Measurements from ENCODE around the gene CDH13. TPM values are rescaled to one million over a fixed set of nuclear protein-coding genes. Genes with fewer than 3 reads are reported as not detected.

The CDH13 gene
- polyA plus RNA-seq, 2 of the 4 experiments (the other 2 are of a cell fraction) = not detected

GRCh38 chr16:83768986-83769385, 1142.2 kb downstream of the CDH13 start:
- DNase-seq (ENCODE audit: low read depth in 1 of 2, low spot score in 1 of 2) (no peak), ATAC-seq (no peak), FAIRE-seq (no peak)
- Histone ChIP-seq H3K4me1 (no peaks in the 10 kb centered on the region), H3K9me3 (no peaks in the 10 kb centered on the region), H3K27ac (no peak overlapping the region), H3K4me2 (no peak overlapping the region), H3K4me3 (no peak overlapping the region)
- CTCF ChIA-PET = no interaction called here
- TF ChIP-seq TP53 (CRISPR knock-in tag; IDR thresholded peaks at IDR 0.05) = no peak
- no peak for TF ChIP-seq ZC3H11A (IDR thresholded peaks at IDR 0.05)
- TF ChIP-seq ZSCAN20 (CRISPR knock-in tag; IDR thresholded peaks at IDR 0.05) = no peak
- TF ChIP-seq MAZ (IDR thresholded peaks at IDR 0.05; ENCODE audit: borderline replicate concordance, low read depth, low read length) = no peak
- TF ChIP-seq TFCP2L1 (CRISPR knock-in tag; IDR thresholded peaks at IDR 0.05) = no peak
- TF ChIP-seq CHD2 (IDR thresholded peaks at IDR 0.05; ENCODE audit: low read length, partially characterized antibody) = no peak
- TF ChIP-seq SMC3 (IDR thresholded peaks at IDR 0.05) = no peak
- TF ChIP-seq MAFK (IDR thresholded peaks at IDR 0.05; ENCODE audit: partially characterized antibody) = no peak
- TF ChIP-seq ATOH8 (CRISPR knock-in tag; IDR thresholded peaks at IDR 0.05; ENCODE audit: low read depth) = no peak
- TF ChIP-seq HES2 (IDR thresholded peaks at IDR 0.05) = no peak
- no peak for TF ChIP-seq HOXA7 (CRISPR knock-in tag; IDR thresholded peaks at IDR 0.05)
- TF ChIP-seq NPAS2 (CRISPR knock-in tag; IDR thresholded peaks at IDR 0.05; ENCODE audit: borderline replicate concordance) = no peak
- TF ChIP-seq ZNF302 (CRISPR knock-in tag; IDR thresholded peaks at IDR 0.05) = no peak
- TF ChIP-seq FOSL2 (IDR thresholded peaks at IDR 0.05) = no peak
- no peak for TF ChIP-seq FOSL2 (CRISPR knock-in tag; IDR thresholded peaks at IDR 0.05)
- no peak for TF ChIP-seq ESRRA (IDR thresholded peaks at IDR 0.05; ENCODE audit: borderline replicate concordance, low read length)
- no peak for TF ChIP-seq ELK1 (IDR thresholded peaks at IDR 0.05; ENCODE audit: low read depth, low read length)
- TF ChIP-seq E2F6 (IDR thresholded peaks at IDR 0.05; ENCODE audit: borderline replicate concordance, low read depth) = no peak
- 0% methylated on average over 2 of the region's 2 CpGs for WGBS (ENCODE audit: missing lambda C conversion rate)
- POLR2A ChIA-PET = no interaction called here

- H3K4me3 ChIP-seq = no peak overlapping the region
- DNase-seq (ENCODE audit: low read depth in 1 of 2, low spot score in 1 of 2) (no peak), FAIRE-seq (no peak), ATAC-seq (no peak)
- ChIA-PET POLR2A (no interaction called here), CTCF (no interaction called here)
- no peak for TF ChIP-seq CBX2 (IDR thresholded peaks at IDR 0.05; ENCODE audit: borderline replicate concordance, low read depth)
- peak; percentile 3 for TF ChIP-seq MAFK (IDR thresholded peaks at IDR 0.05; ENCODE audit: partially characterized antibody)
- TF ChIP-seq HOXB13 (CRISPR knock-in tag; IDR thresholded peaks at IDR 0.05; ENCODE audit: low read depth) = no peak
- TF ChIP-seq JUNB (IDR thresholded peaks at IDR 0.05) = no peak
- TF ChIP-seq CHD4 (IDR thresholded peaks at IDR 0.05; ENCODE audit: borderline replicate concordance) = no peak
- 17% methylated on average over 5 of the region's 5 CpGs for WGBS (ENCODE audit: missing lambda C conversion rate)
- no peaks in the 10 kb centered on the region for H3K4me1 ChIP-seq
- no peaks in the 10 kb centered on the region for H3K9me3 ChIP-seq
- no peak overlapping the region for H3K27ac ChIP-seq
- H3K4me2 ChIP-seq = no peak overlapping the region
Observed at GRCh38 chr16:83769397-83770008, 1142.7 kb downstream of the CDH13 start.
